Measurements from ENCODE around the gene LIN7A.

DNA sequence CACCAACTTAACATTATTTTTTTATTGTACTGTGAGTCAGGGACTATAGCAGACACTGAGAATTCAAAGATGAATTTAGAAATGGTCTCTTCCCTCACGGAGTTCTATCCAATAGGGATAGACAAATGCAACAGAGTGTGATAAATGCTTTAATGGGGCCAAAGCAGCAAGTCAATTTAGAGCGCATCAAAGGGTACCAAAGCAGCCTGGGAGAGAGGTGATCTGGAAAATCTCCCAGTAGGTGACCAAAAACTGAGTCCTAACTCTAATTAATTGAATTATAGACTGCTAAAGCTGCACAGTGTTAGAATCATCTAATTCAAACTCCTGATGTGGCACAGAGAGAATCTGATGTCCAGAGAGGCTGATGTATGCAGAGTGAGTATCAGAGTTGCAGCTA, 2.6 kb downstream of the LIN7A start:
- no peak for TF ChIP-seq HDAC6 (IDR thresholded peaks at IDR 0.05; ENCODE audit: low read depth, low read length)
- no peak for TF ChIP-seq CTCF (IDR thresholded peaks at IDR 0.05; ENCODE audit: control extremely low read depth in 1 of 3, insufficient read depth in 1 of 3, low read depth in 1 of 3, low read length in 3 of 3)
- no peak for TF ChIP-seq POLR2A (IDR thresholded peaks at IDR 0.05; ENCODE audit: control extremely low read depth in 1 of 2, low read depth in 2 of 2, low read length in 2 of 2)
